ENCODE measurements around the gene PGC.

Gene PGC

GRCh38 chr6:41691426-41692079 is 55.6 kb downstream of the PGC start:
- no peak for TF ChIP-seq CTCF (IDR thresholded peaks at IDR 0.05)

- no peak for TF ChIP-seq CTCF (IDR thresholded peaks at IDR 0.05)
Measured at GRCh38 chr6:41690541-41691330, 56.5 kb downstream of the PGC start.

- no peak for TF ChIP-seq CTCF (IDR thresholded peaks at IDR 0.05)
Measured at GRCh38 chr6:41689171-41690008, 57.8 kb downstream of the PGC start.

GRCh38 chr6:41688256-41688965 is 58.8 kb downstream of the PGC start:
- TF ChIP-seq CTCF (IDR thresholded peaks at IDR 0.05) = no peak

- TF ChIP-seq CTCF (IDR thresholded peaks at IDR 0.05) = no peak
Measured at GRCh38 chr6:41687501-41688175, 59.6 kb downstream of the PGC start.
